ENCODE measurements around the gene GPHN.

The GPHN gene

GRCh38 chr14:67162385-67162784 is 654.4 kb downstream of the GPHN start:
- Mint-ChIP-seq H3K9me3 (no peaks in the 10 kb centered on the region), H3K4me1 (no peaks in the 10 kb centered on the region), H3K27me3 (no peaks in the 10 kb centered on the region)

GRCh38 chr14:67166450-67166853 is 658.5 kb downstream of the GPHN start:
- Mint-ChIP-seq H3K9me3 (no peaks in the 10 kb centered on the region), H3K27ac (no peak overlapping the region), H3K4me1 (no peaks in the 10 kb centered on the region), H3K27me3 (no peaks in the 10 kb centered on the region), H3K36me3 (peaks cover 5% of the 10 kb centered on the region), H3K4me3 (no peak overlapping the region)

More at GRCh38 chr14:67162385-67162784, 654.4 kb downstream of the GPHN start:
- no peaks in the 10 kb centered on the region for H3K36me3 Mint-ChIP-seq
- H3K4me3 Mint-ChIP-seq = no peak overlapping the region
- H3K27ac Mint-ChIP-seq = no peak overlapping the region

- peaks cover 10% of the 10 kb centered on the region for H3K36me3 Mint-ChIP-seq
- no peaks in the 10 kb centered on the region for H3K9me3 Mint-ChIP-seq
- no peaks in the 10 kb centered on the region for H3K27me3 Mint-ChIP-seq
- no peak overlapping the region for H3K27ac Mint-ChIP-seq
- no peaks in the 10 kb centered on the region for H3K4me1 Mint-ChIP-seq
- no peak overlapping the region for H3K4me3 Mint-ChIP-seq
Observed at GRCh38 chr14:67167420-67168109, 659.6 kb downstream of the GPHN start.

GRCh38 chr14:67168110-67168441 is 660.1 kb downstream of the GPHN start:
- H3K36me3 Mint-ChIP-seq = peaks cover 10% of the 10 kb centered on the region
- H3K9me3 Mint-ChIP-seq = peaks cover under 1% of the 10 kb centered on the region
- H3K27me3 Mint-ChIP-seq = no peaks in the 10 kb centered on the region
- H3K27ac Mint-ChIP-seq = no peak overlapping the region
- no peaks in the 10 kb centered on the region for H3K4me1 Mint-ChIP-seq
- no peak overlapping the region for H3K4me3 Mint-ChIP-seq

- Mint-ChIP-seq H3K4me3 (no peak overlapping the region), H3K36me3 (peaks cover 12% of the 10 kb centered on the region), H3K9me3 (peaks cover 6% of the 10 kb centered on the region), H3K4me1 (no peaks in the 10 kb centered on the region), H3K27me3 (no peaks in the 10 kb centered on the region), H3K27ac (no peak overlapping the region)
Observed at GRCh38 chr14:67170660-67171059, 662.7 kb downstream of the GPHN start.

- H3K27ac Mint-ChIP-seq = no peak overlapping the region
- H3K4me3 Mint-ChIP-seq = no peak overlapping the region
- peaks cover 11% of the 10 kb centered on the region for H3K9me3 Mint-ChIP-seq
- H3K4me1 Mint-ChIP-seq = no peaks in the 10 kb centered on the region
- peaks cover 24% of the 10 kb centered on the region for H3K36me3 Mint-ChIP-seq
- no peaks in the 10 kb centered on the region for H3K27me3 Mint-ChIP-seq
Observed at GRCh38 chr14:67172056-67172455, 664.1 kb downstream of the GPHN start.

- Mint-ChIP-seq H3K4me3 (no peak overlapping the region), H3K27ac (no peak overlapping the region), H3K36me3 (peaks cover 29% of the 10 kb centered on the region), H3K9me3 (peaks cover 15% of the 10 kb centered on the region), H3K27me3 (no peaks in the 10 kb centered on the region), H3K4me1 (no peaks in the 10 kb centered on the region)
Observed at GRCh38 chr14:67172520-67172919, 664.6 kb downstream of the GPHN start.

- Mint-ChIP-seq H3K4me1 (no peaks in the 10 kb centered on the region), H3K4me3 (no peak overlapping the region), H3K9me3 (peaks cover 18% of the 10 kb centered on the region), H3K27ac (no peak overlapping the region), H3K36me3 (peaks cover 37% of the 10 kb centered on the region), H3K27me3 (no peaks in the 10 kb centered on the region)
Observed at GRCh38 chr14:67173719-67174118, 665.8 kb downstream of the GPHN start.

- peaks cover 21% of the 10 kb centered on the region for H3K4me1 Mint-ChIP-seq
Observed at GRCh38 chr14:67186172-67186768, 678.3 kb downstream of the GPHN start.

GRCh38 chr14:67186789-67187584 is 679.0 kb downstream of the GPHN start:
- peaks cover 21% of the 10 kb centered on the region for H3K4me1 Mint-ChIP-seq
- no peaks in the 10 kb centered on the region for H3K9me3 Mint-ChIP-seq
- no peaks in the 10 kb centered on the region for H3K27me3 Mint-ChIP-seq
- no peaks in the 10 kb centered on the region for H3K36me3 Mint-ChIP-seq
- H3K27ac Mint-ChIP-seq = no peak overlapping the region
- no peak overlapping the region for H3K4me3 Mint-ChIP-seq

More at GRCh38 chr14:67186172-67186768, 678.3 kb downstream of the GPHN start:
- Mint-ChIP-seq H3K4me3 (no peak overlapping the region), H3K27me3 (no peaks in the 10 kb centered on the region), H3K9me3 (no peaks in the 10 kb centered on the region), H3K36me3 (peaks cover 5% of the 10 kb centered on the region), H3K27ac (no peak overlapping the region)

- Mint-ChIP-seq H3K27ac (no peak overlapping the region), H3K4me1 (peaks cover 21% of the 10 kb centered on the region), H3K36me3 (no peaks in the 10 kb centered on the region), H3K4me3 (no peak overlapping the region), H3K27me3 (no peaks in the 10 kb centered on the region), H3K9me3 (no peaks in the 10 kb centered on the region)
Observed at GRCh38 chr14:67187826-67188225, 679.9 kb downstream of the GPHN start.

GRCh38 chr14:67188326-67188725 is 680.4 kb downstream of the GPHN start:
- Mint-ChIP-seq H3K27ac (no peak overlapping the region), H3K27me3 (no peaks in the 10 kb centered on the region), H3K4me1 (peaks cover 21% of the 10 kb centered on the region), H3K36me3 (no peaks in the 10 kb centered on the region), H3K9me3 (no peaks in the 10 kb centered on the region), H3K4me3 (no peak overlapping the region)

GRCh38 chr14:67191768-67192290 is 683.9 kb downstream of the GPHN start:
- Mint-ChIP-seq H3K4me1 (peaks cover 13% of the 10 kb centered on the region), H3K4me3 (no peak overlapping the region), H3K36me3 (no peaks in the 10 kb centered on the region), H3K27me3 (no peaks in the 10 kb centered on the region), H3K27ac (peak overlapping the region; percentile 23), H3K9me3 (no peaks in the 10 kb centered on the region)

- H3K4me3 Mint-ChIP-seq = no peak overlapping the region
- peaks cover 13% of the 10 kb centered on the region for H3K4me1 Mint-ChIP-seq
- H3K27ac Mint-ChIP-seq = peak overlapping the region; percentile 52
- H3K9me3 Mint-ChIP-seq = no peaks in the 10 kb centered on the region
- no peaks in the 10 kb centered on the region for H3K27me3 Mint-ChIP-seq
- no peaks in the 10 kb centered on the region for H3K36me3 Mint-ChIP-seq
Observed at GRCh38 chr14:67192366-67192765, 684.4 kb downstream of the GPHN start.

GRCh38 chr14:67195279-67195678 is 687.3 kb downstream of the GPHN start:
- Mint-ChIP-seq H3K27me3 (no peaks in the 10 kb centered on the region), H3K4me1 (no peaks in the 10 kb centered on the region), H3K36me3 (no peaks in the 10 kb centered on the region), H3K27ac (no peak overlapping the region), H3K9me3 (no peaks in the 10 kb centered on the region), H3K4me3 (no peak overlapping the region)

GRCh38 chr14:67199016-67199415 is 691.1 kb downstream of the GPHN start:
- H3K27me3 Mint-ChIP-seq = no peaks in the 10 kb centered on the region
- H3K4me1 Mint-ChIP-seq = no peaks in the 10 kb centered on the region
- H3K27ac Mint-ChIP-seq = no peak overlapping the region
- no peaks in the 10 kb centered on the region for H3K9me3 Mint-ChIP-seq
- no peaks in the 10 kb centered on the region for H3K36me3 Mint-ChIP-seq
- no peak overlapping the region for H3K4me3 Mint-ChIP-seq

Measured in activated naive CD4-positive, alpha-beta T cell treated with anti-CD3 and anti-CD28 coated beads, Interleukin-2, amount 50 U/mL, for 24 hours (primary cell).